Thyroid gland (tissue), 4 donors: ENCODE results near the gene RGR. TPM values are rescaled to one million over a fixed set of nuclear protein-coding genes. Genes with fewer than 3 reads are reported as not detected.

Source experiments
- DNase-seq, 2 donors: peaks; one replicate each; pipeline ENCODE4 v3.0.0-alpha.2; 2019
- H3K27ac ChIP-seq, 3 donors: fragments of 200-600 bp; sonication (generic); 1 replicate in 2 of 3; 2 replicates in 1 of 3; pipeline ENCODE4 v1.5.1; 2016 to 2019; ENCODE audit warnings: mild to moderate bottlenecking in 1 of 3, moderate library complexity in 1 of 3
- H3K27me3 ChIP-seq: fragments of 200-600 bp; sonication (generic); one replicate; pipeline ENCODE4 v1.5.1; 2019
- H3K36me3 ChIP-seq, 2 donors: fragments of 200-600 bp; sonication (generic); one replicate each; pipeline ENCODE4 v1.5.1; 2016 to 2019
- H3K4me1 ChIP-seq, 2 donors: fragments of 200-600 bp; sonication (generic); one replicate each; pipeline ENCODE4 v1.5.1; 2017 to 2019
- H3K4me3 ChIP-seq, 3 donors: fragments of 200-600 bp; sonication (generic); replicated peaks in 1 of 3; 1 replicate in 2 of 3; 2 replicates in 1 of 3; pipeline ENCODE4 v1.5.1; 2016; ENCODE audit warnings: mild to moderate bottlenecking in 1 of 3
- H3K9me3 ChIP-seq: fragments of 200-600 bp; sonication (generic); one replicate; pipeline ENCODE4 v1.5.1; 2017
- POLR2A ChIP-seq, 2 donors: fragments of 450-650 bp; IDR thresholded peaks; one replicate each; pipeline ENCODE4 v1.6.1; 2017; ENCODE audit warnings: antibody characterized with exemption in 2 of 2, mild to moderate bottlenecking in 2 of 2, moderate library complexity in 1 of 2
- WGBS, 2 donors: methylation state at CpG; one replicate each; pipeline ENCODE4 v1.1.5; 2017; 5-methylcytosine and 5-hydroxymethylcytosine counted together
- intact Hi-C: fragments of 100-400 bp; cut with DNase I; formaldehyde crosslinking; loops from one replicate; pipeline ENCODE4 v1.15.1; 2023
- total RNA-seq, 4 donors: library from RNA; depleted of rRNA; stranded (reverse); fragments of >200 nt; gene quantifications; one replicate each; pipeline ENCODE4 v1.2.3, GENCODE V29; 2016
- TF ChIP-seq, protein P1 (sequence below), 6 experiments: fragments of 200-600 bp in 3 of 6; fragments of 450-650 bp in 3 of 6; sonication (generic) in 3 of 6; IDR thresholded peaks; one replicate each; pipeline ENCODE4 v1.5.1; 2016 to 2019; ENCODE audit warnings: antibody characterized with exemption in 6 of 6, mild to moderate bottlenecking in 2 of 6, inconsistent platforms in 1 of 6, moderate library complexity in 1 of 6

RGR gene
- total RNA-seq, 4 donors from 2014 or later, result 0.11 TPM; not detected in 3

DNA sequence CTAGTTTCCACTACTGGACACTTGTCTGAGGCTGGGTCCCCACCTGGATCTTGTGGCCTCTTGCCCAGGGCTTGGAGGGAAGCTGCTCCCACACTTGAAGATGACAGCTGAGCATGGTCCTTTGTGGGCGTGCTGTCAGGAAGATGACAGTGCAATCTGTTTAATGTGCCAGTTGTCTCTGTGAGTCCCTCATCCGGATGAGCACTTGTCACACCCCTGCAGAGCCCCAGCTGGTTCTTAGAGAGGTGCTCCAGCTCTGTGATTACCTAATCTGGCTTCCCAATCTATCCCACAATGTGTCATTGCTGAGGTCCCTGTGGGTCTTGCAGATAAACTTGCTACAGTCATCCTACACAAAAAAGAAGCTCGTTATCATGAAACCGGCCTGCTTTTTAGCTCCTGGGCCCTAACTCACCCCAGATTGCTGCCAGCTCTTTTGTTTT lies 48.7 kb downstream of the RGR start:
- no peak for DNase-seq
- WGBS, 2 donors, result 57 to 67% methylated on average over 4 of the region's 4 CpGs
- TF ChIP-seq, protein P1, sequence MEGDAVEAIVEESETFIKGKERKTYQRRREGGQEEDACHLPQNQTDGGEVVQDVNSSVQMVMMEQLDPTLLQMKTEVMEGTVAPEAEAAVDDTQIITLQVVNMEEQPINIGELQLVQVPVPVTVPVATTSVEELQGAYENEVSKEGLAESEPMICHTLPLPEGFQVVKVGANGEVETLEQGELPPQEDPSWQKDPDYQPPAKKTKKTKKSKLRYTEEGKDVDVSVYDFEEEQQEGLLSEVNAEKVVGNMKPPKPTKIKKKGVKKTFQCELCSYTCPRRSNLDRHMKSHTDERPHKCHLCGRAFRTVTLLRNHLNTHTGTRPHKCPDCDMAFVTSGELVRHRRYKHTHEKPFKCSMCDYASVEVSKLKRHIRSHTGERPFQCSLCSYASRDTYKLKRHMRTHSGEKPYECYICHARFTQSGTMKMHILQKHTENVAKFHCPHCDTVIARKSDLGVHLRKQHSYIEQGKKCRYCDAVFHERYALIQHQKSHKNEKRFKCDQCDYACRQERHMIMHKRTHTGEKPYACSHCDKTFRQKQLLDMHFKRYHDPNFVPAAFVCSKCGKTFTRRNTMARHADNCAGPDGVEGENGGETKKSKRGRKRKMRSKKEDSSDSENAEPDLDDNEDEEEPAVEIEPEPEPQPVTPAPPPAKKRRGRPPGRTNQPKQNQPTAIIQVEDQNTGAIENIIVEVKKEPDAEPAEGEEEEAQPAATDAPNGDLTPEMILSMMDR (IDR thresholded peaks at IDR 0.05), result no peak
- TF ChIP-seq POLR2A (IDR thresholded peaks at IDR 0.05), result no peak
- no peaks in the 10 kb centered on the region for H3K9me3 ChIP-seq
- H3K4me1 ChIP-seq, result no peaks in the 10 kb centered on the region
- H3K27ac ChIP-seq, result no peak overlapping the region
- no peaks in the 10 kb centered on the region for H3K36me3 ChIP-seq
- no peaks in the 10 kb centered on the region for H3K27me3 ChIP-seq
- intact Hi-C loops, result no loop called here
- H3K4me3 ChIP-seq, result no peak overlapping the region

DNA sequence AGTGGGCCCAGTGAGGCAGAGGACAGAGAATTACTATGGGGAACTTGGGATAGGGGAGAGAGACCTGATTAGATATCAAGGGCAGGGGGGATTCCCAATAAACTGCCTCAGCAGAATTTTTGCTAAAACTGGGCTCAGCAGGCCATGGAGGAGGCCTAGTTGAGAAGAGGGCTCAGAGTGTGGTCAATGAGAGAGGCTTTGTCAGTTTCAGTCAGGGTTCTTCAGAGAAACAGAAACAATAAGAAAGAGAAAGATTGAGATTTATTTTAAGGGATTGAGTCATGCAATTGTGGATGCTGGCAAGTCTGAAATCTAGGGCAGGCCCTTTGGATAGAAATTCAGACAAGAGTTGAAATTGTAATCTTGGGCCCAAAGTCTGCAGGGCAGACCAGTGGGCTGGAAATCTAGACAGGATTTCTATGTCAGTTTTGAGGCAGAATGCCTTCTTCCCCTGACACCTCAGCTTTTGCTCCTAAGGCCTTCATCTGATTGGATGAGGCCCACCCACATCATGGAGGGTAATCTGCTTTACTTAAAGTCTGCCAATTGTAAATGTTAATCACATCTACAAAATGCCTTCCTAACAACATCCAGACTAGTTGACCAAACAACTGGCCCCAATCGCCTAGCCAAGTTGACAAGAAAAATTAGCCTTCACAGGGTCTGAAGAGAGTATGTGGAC lies 50.1 kb downstream of the RGR start:
- no peak for DNase-seq
- H3K27me3 ChIP-seq, result no peaks in the 10 kb centered on the region
- 86 to 100% methylated on average over 1 of the region's 1 CpG for WGBS, 2 donors
- H3K36me3 ChIP-seq, result no peaks in the 10 kb centered on the region
- TF ChIP-seq POLR2A (IDR thresholded peaks at IDR 0.05), result no peak
- TF ChIP-seq, protein P1 (IDR thresholded peaks at IDR 0.05), result no peak
- intact Hi-C loops, result no loop called here
- H3K27ac ChIP-seq, result no peak overlapping the region
- H3K4me1 ChIP-seq, result no peaks in the 10 kb centered on the region
- H3K4me3 ChIP-seq, result no peak overlapping the region
- no peaks in the 10 kb centered on the region for H3K9me3 ChIP-seq

DNA sequence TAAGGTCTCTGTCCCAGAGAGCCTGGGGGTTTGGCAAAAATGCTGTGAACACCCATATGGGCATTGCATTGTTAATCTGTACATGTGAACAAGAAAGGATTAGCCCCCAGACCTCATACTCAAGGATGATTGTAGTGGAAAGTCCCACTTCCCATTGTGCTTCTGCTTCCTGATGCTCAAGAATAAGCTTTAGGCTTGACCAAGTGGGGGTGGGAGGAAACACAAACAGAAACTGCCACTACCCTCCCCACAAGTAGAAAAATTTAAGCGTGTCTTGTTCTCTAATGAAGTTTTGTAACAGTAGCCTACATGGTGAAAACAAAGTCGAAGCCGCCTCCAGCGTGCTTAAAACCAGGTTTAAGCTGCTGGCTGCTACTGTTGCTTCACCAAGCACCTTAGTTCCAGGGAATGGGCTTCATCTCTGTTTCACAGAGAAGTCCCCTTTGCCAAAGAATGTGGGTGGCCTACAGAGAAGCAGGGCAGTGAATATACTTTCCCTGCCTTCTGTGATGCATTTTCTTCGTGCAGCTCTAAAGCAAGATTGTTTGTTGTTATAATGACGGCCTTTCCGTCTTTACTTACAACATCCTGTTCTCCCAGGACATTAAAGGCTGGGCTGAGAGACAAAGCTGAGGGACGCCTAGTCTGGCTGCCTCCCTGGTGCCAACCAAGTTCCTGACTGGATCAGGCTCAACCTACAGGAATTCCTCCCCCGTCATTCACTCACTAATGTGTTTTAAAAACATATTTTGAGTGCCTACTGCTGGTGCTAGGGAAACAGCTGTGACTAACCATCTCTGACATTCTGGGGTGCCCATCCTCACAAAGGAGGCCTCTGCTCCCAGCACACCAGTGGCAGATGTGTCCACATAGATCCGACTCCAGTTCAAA lies 51.5 kb downstream of the RGR start:
- intact Hi-C loops, result no loop called here
- TF ChIP-seq POLR2A (IDR thresholded peaks at IDR 0.05), result no peak
- TF ChIP-seq, protein P1 (IDR thresholded peaks at IDR 0.05), result no peak
- Histone ChIP-seq H3K27ac (no peak overlapping the region), H3K27me3 (no peaks in the 10 kb centered on the region), H3K4me1 (no peaks in the 10 kb centered on the region), H3K36me3 (no peaks in the 10 kb centered on the region), H3K4me3 (no peak overlapping the region), H3K9me3 (no peaks in the 10 kb centered on the region)
- WGBS, 2 donors, result 48 to 56% methylated on average over 10 of the region's 10 CpGs
- DNase-seq, result no peak

DNA sequence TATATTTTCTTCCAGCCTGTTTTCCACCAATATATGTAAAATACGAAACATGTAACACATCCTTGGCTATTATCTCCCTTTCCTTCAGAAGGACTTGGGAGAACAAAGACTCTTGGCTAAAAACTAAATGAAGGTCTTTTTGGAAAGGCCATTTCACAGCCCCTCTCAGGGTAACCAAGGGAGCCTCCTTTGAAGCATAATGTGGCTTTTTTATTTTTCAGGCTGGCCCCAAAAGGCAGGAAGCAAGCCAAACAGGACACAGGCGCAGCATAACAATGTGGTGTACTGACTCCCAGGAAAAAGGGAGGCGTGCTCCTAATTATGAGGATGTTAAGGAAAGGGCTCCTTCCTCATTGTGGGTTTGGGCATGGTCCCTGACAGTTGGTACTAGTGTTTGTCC lies 53.2 kb downstream of the RGR start:
- H3K36me3 ChIP-seq, result no peaks in the 10 kb centered on the region
- intact Hi-C loops, result no loop called here
- no peaks in the 10 kb centered on the region for H3K4me1 ChIP-seq
- TF ChIP-seq POLR2A (IDR thresholded peaks at IDR 0.05), result no peak
- TF ChIP-seq, protein P1 (IDR thresholded peaks at IDR 0.05), result no peak
- H3K27ac ChIP-seq, result no peak overlapping the region
- H3K9me3 ChIP-seq, result no peaks in the 10 kb centered on the region
- H3K4me3 ChIP-seq, result no peak overlapping the region
- 82 to 87% methylated on average over 3 of the region's 3 CpGs for WGBS, 2 donors
- H3K27me3 ChIP-seq, result no peaks in the 10 kb centered on the region
- no peak for DNase-seq

DNA sequence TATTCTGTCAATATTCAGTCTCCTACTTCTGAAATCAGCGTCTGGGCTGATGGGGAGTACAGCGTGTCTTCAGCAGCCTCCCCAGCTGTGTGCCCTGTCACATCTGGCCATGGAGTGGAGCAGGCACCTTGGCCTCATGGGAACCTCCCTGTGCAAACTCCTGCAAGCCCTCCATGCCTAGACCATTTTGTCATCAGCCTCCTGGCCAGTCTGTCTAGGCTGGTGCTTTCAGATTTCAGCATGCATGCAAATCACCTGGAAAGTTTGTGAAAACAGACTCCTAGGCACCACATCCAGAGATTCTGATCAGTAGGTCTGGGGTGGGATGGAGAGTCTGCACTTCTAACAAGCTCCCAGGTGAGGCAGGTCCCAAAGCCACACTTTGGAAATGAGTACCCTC lies 57.4 kb downstream of the RGR start:
- 64 to 66% methylated on average over 2 of the region's 2 CpGs for WGBS, 2 donors
- no peaks in the 10 kb centered on the region for H3K4me1 ChIP-seq
- no peaks in the 10 kb centered on the region for H3K9me3 ChIP-seq
- no peak overlapping the region for H3K4me3 ChIP-seq
- no peaks in the 10 kb centered on the region for H3K36me3 ChIP-seq
- H3K27me3 ChIP-seq, result no peaks in the 10 kb centered on the region
- intact Hi-C loops, result no loop called here
- DNase-seq, result no peak
- H3K27ac ChIP-seq, result no peak overlapping the region
- TF ChIP-seq, protein P1 (IDR thresholded peaks at IDR 0.05), result no peak
- TF ChIP-seq POLR2A (IDR thresholded peaks at IDR 0.05), result no peak
